GM23338 (cell line): ENCODE data around the gene MRPS27.

Source experiments
- EZH2phosphoT487 ChIP-seq: fragments of 200-600 bp; sonication (generic); IDR thresholded peaks from one replicate; pipeline ENCODE4 v1.8.1; 2018; ENCODE audit warnings: antibody characterized with exemption; ENCODE audit not compliant: unreplicated experiment
- TF ChIP-seq, protein P1 (sequence below), 2 experiments: fragments of 200-600 bp in 1 of 2; sonication (generic) in 1 of 2; conservative IDR thresholded peaks; 2 replicates each; pipeline versions ENCODE4 v1.5.1 to v1.6.1; 2016 to 2017; ENCODE audit warnings: antibody characterized with exemption in 2 of 2, low read depth in 2 of 2, mild to moderate bottlenecking in 2 of 2, moderate library complexity in 1 of 2
- TF ChIP-seq, protein P2 (sequence below): IDR thresholded peaks from one replicate; pipeline ENCODE4 v1.6.1; 2018; ENCODE audit warnings: antibody characterized with exemption; ENCODE audit not compliant: unreplicated experiment

DNA sequence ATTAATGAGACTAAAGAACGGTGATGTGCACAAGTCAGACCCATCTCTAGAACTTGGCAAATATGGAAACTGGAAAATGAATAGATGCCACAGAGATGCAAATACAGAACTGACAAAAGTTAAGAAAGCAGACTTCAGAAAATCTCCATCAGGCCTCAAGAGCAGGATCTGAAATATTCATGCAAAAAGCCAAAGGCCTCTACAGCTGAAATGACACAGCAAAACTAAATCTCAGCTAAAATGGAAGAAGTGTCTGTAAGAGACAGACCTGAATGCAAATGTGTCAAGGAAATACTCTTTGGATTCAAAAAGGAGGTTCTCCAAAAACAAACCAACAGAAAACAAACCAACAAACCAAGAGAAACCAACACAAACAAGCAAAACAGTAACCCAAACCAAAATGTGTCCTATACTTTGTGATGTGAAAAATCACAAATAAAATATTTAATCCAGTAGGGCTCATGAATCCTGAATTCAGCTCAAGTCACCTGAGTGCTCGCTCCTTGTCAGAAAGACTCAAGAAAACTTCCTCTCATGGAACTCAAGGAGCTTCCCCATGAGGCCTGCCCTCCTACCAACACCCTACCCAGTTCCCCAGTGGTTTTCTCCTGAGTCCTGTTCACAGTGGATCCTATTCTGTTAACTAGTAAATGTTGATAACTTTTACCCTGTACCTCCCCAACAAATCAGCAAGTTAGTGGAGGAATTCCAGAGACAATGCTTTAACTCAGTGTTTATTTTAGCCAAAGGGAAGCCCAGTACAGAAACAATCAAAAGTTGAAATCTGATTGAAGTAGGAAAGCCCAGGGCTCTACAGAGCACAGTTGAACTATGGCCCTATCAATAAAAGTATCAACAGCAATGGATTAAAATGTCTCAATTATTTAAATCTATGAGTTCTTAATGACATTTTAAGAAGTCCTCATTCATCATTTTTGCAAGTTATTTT, 14.6 kb downstream of the MRPS27 start:
- TF ChIP-seq EZH2phosphoT487: no peak
- TF ChIP-seq, protein P1, sequence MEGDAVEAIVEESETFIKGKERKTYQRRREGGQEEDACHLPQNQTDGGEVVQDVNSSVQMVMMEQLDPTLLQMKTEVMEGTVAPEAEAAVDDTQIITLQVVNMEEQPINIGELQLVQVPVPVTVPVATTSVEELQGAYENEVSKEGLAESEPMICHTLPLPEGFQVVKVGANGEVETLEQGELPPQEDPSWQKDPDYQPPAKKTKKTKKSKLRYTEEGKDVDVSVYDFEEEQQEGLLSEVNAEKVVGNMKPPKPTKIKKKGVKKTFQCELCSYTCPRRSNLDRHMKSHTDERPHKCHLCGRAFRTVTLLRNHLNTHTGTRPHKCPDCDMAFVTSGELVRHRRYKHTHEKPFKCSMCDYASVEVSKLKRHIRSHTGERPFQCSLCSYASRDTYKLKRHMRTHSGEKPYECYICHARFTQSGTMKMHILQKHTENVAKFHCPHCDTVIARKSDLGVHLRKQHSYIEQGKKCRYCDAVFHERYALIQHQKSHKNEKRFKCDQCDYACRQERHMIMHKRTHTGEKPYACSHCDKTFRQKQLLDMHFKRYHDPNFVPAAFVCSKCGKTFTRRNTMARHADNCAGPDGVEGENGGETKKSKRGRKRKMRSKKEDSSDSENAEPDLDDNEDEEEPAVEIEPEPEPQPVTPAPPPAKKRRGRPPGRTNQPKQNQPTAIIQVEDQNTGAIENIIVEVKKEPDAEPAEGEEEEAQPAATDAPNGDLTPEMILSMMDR (conservative IDR thresholded peaks at IDR 0.05; ENCODE audit: low read depth in 2 of 2): no peak
- TF ChIP-seq, protein P2, sequence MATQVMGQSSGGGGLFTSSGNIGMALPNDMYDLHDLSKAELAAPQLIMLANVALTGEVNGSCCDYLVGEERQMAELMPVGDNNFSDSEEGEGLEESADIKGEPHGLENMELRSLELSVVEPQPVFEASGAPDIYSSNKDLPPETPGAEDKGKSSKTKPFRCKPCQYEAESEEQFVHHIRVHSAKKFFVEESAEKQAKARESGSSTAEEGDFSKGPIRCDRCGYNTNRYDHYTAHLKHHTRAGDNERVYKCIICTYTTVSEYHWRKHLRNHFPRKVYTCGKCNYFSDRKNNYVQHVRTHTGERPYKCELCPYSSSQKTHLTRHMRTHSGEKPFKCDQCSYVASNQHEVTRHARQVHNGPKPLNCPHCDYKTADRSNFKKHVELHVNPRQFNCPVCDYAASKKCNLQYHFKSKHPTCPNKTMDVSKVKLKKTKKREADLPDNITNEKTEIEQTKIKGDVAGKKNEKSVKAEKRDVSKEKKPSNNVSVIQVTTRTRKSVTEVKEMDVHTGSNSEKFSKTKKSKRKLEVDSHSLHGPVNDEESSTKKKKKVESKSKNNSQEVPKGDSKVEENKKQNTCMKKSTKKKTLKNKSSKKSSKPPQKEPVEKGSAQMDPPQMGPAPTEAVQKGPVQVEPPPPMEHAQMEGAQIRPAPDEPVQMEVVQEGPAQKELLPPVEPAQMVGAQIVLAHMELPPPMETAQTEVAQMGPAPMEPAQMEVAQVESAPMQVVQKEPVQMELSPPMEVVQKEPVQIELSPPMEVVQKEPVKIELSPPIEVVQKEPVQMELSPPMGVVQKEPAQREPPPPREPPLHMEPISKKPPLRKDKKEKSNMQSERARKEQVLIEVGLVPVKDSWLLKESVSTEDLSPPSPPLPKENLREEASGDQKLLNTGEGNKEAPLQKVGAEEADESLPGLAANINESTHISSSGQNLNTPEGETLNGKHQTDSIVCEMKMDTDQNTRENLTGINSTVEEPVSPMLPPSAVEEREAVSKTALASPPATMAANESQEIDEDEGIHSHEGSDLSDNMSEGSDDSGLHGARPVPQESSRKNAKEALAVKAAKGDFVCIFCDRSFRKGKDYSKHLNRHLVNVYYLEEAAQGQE: no peak
